GM23338 (cell line): ENCODE results near the gene SLC6A8.

ENCODE experiments used
- CREB1 ChIP-seq: fragments of 250-450 bp; sonication (Bioruptor Pico); IDR thresholded peaks from 2 replicates; pipeline ENCODE4 v1.5.0; 2020; ENCODE audit warnings: low read depth, mild to moderate bottlenecking, moderate library complexity
- ETS1 ChIP-seq: IDR thresholded peaks from 2 replicates; pipeline ENCODE4 v1.6.1; 2016; ENCODE audit warnings: antibody characterized with exemption
- EZH2 ChIP-seq: fragments of 200-600 bp; sonication (generic); IDR thresholded peaks from one replicate; pipeline ENCODE4 v1.8.0; 2017; ENCODE audit warnings: antibody characterized with exemption, mild to moderate bottlenecking, low read depth; ENCODE audit not compliant: unreplicated experiment
- EZH2phosphoT487 ChIP-seq: fragments of 200-600 bp; sonication (generic); IDR thresholded peaks from one replicate; pipeline ENCODE4 v1.8.1; 2018; ENCODE audit warnings: antibody characterized with exemption; ENCODE audit not compliant: unreplicated experiment
- JUNB ChIP-seq: IDR thresholded peaks from one replicate; pipeline ENCODE4 v1.6.1; 2016; ENCODE audit warnings: antibody characterized with exemption; ENCODE audit not compliant: unreplicated experiment
- POLR2AphosphoS5 ChIP-seq: IDR thresholded peaks from 2 replicates; pipeline ENCODE4 v1.6.1; 2016; ENCODE audit warnings: antibody characterized with exemption, low read depth
- STAT1 ChIP-seq: IDR thresholded peaks from one replicate; pipeline ENCODE4 v1.6.1; 2016; ENCODE audit warnings: antibody characterized with exemption; ENCODE audit not compliant: unreplicated experiment
- TF ChIP-seq, protein P1 (sequence below), 2 experiments: fragments of 200-600 bp in 1 of 2; sonication (generic) in 1 of 2; conservative IDR thresholded peaks; 2 replicates each; pipeline versions ENCODE4 v1.5.1 to v1.6.1; 2016 to 2017; ENCODE audit warnings: antibody characterized with exemption in 2 of 2, low read depth in 2 of 2, mild to moderate bottlenecking in 2 of 2, moderate library complexity in 1 of 2
- TF ChIP-seq, protein P2 (sequence below): IDR thresholded peaks from one replicate; pipeline ENCODE4 v1.6.1; 2018; ENCODE audit warnings: antibody characterized with exemption; ENCODE audit not compliant: unreplicated experiment

GRCh38 chrX:153706799-153707198 is 19.1 kb downstream of the SLC6A8 start:
- TF ChIP-seq, protein P1, sequence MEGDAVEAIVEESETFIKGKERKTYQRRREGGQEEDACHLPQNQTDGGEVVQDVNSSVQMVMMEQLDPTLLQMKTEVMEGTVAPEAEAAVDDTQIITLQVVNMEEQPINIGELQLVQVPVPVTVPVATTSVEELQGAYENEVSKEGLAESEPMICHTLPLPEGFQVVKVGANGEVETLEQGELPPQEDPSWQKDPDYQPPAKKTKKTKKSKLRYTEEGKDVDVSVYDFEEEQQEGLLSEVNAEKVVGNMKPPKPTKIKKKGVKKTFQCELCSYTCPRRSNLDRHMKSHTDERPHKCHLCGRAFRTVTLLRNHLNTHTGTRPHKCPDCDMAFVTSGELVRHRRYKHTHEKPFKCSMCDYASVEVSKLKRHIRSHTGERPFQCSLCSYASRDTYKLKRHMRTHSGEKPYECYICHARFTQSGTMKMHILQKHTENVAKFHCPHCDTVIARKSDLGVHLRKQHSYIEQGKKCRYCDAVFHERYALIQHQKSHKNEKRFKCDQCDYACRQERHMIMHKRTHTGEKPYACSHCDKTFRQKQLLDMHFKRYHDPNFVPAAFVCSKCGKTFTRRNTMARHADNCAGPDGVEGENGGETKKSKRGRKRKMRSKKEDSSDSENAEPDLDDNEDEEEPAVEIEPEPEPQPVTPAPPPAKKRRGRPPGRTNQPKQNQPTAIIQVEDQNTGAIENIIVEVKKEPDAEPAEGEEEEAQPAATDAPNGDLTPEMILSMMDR (conservative IDR thresholded peaks at IDR 0.05; ENCODE audit: low read depth in 2 of 2): no peak
- TF ChIP-seq POLR2AphosphoS5 (no peak), STAT1 (no peak), EZH2phosphoT487 (no peak), EZH2 (no peak), ETS1 (no peak), JUNB (no peak), CREB1 (no peak)
- TF ChIP-seq, protein P2, sequence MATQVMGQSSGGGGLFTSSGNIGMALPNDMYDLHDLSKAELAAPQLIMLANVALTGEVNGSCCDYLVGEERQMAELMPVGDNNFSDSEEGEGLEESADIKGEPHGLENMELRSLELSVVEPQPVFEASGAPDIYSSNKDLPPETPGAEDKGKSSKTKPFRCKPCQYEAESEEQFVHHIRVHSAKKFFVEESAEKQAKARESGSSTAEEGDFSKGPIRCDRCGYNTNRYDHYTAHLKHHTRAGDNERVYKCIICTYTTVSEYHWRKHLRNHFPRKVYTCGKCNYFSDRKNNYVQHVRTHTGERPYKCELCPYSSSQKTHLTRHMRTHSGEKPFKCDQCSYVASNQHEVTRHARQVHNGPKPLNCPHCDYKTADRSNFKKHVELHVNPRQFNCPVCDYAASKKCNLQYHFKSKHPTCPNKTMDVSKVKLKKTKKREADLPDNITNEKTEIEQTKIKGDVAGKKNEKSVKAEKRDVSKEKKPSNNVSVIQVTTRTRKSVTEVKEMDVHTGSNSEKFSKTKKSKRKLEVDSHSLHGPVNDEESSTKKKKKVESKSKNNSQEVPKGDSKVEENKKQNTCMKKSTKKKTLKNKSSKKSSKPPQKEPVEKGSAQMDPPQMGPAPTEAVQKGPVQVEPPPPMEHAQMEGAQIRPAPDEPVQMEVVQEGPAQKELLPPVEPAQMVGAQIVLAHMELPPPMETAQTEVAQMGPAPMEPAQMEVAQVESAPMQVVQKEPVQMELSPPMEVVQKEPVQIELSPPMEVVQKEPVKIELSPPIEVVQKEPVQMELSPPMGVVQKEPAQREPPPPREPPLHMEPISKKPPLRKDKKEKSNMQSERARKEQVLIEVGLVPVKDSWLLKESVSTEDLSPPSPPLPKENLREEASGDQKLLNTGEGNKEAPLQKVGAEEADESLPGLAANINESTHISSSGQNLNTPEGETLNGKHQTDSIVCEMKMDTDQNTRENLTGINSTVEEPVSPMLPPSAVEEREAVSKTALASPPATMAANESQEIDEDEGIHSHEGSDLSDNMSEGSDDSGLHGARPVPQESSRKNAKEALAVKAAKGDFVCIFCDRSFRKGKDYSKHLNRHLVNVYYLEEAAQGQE: no peak
